CD1c-positive myeloid dendritic cell (primary cell): ENCODE data around the gene C20orf141.
A peak's percentile ranks its signal among the peaks of the same experiment; 100 is the strongest.
"Not testable (repeated sequence)": the region's sequence is repeated elsewhere in the genome, so short reads cannot be mapped to it uniquely, and the experiment has no call there.

Experiments
- DNase-seq: peaks from one replicate; pipeline ENCODE4 v3.0.0-alpha.2; 2016; ENCODE audit errors: extremely low spot score

C20orf141 gene

GRCh38 chr20:2814587-2815051, at the start of gene C20orf141:
TSS of gene C20orf141 (plus strand) at chr20:2814987. CDS start at chr20:2815185, 198 bp downstream.
- no peak for DNase-seq

DNA sequence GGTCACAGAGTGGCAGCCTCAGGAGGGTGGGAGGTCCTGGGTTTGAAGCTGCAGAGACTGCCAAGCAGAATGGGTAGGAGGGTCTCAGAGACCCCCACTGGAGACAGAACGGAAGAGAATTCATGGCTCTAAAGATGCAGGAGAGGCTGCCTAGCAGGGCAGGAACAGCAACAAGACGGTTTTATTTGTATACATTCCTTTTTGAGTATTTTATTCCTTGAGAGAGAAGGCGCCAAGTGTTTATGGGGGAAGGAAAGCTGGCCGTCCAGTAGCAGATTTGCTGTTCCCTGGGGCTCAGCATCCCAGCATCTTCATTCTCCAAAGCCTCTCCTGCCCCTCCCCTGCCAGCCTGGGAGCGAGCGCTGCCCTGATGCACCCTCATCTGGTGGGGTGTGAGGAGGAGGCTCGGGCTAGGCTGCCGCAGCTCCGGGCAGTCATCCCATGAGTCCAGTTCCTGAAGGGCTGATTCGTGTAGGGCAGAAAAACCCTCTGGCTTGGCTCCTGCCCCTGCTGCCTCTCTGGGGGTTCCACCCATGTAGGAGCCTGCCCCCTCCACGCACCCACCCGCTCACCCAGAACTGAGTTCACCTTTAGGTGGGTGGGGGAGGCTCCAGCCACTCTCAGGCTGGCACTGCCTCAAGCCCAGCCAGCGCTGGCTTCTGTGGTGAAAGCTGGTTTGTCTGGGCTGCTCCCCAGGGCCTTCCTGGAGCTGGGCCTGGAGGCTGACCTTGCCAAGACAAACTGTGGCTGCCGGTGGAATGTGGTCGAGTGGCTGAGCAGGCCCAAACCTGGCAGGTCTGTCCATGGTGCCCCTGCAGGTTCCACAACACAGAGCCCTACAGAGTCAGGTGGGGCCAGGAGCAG, 46.8 kb upstream of the C20orf141 start:
- no peak for DNase-seq

GRCh38 chr20:2768632-2769015, 46.2 kb upstream of the C20orf141 start:
- DNase-seq = no peak

GRCh38 chr20:2770091-2770490, 44.7 kb upstream of the C20orf141 start:
- not testable (repeated sequence) for DNase-seq

- no peak for DNase-seq
Measured at GRCh38 chr20:2771631-2772080, 43.1 kb upstream of the C20orf141 start.

- no peak for DNase-seq
Measured at GRCh38 chr20:2773812-2774211, 41.0 kb upstream of the C20orf141 start.

DNA sequence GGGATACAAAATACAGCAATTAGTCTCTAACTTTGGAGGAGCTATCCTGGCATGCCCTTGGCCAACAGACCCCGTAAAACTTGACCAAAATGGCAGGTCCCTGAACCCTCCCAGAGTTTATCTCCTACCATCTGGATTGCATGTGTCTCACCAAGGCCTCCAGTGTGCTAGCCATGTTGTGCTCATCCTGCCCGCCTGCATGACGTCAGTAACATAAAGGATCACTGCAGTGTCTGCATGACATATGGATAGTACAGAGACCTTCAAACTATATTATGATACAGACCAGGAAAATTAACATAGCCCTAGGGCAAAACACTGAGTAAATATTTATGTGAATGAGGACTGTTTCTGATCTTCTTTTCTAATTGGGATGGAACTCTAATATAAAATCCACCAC, 39.6 kb upstream of the C20orf141 start:
- DNase-seq = no peak

DNA sequence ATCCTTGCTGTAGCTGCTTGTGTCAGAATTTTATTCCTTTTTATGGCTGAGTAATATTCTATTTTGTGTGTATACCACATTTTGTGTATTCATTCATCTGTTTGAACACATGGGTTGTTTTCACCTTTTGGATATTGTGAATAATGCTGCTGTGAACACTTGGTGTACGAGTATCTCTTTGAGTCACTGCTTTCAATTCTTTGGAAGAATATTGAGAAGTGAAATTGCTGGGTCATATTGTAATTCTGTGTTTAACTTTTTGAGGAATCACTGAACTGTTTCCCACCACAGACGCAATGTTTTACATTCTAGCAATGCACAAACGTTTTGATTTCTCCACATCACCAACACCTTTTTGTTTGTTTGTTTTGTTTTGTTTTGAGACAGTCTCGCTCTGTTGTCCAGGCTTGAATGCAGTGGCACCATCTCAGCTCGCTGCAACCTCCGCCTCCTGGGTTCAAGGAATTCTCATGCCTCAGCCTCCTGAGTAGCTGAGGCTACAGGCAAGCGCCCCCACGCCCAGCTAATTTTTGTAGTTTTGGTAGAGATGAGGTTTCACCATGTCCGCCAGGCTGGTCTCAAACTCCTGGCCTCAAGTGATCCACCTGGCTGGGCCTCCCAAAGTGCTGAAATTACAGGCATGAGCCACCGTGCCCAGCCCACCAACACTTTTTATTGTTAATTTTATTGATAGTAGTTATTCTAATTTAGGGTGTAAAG, 36.0 kb upstream of the C20orf141 start:
- peak; percentile 75 for DNase-seq

DNA sequence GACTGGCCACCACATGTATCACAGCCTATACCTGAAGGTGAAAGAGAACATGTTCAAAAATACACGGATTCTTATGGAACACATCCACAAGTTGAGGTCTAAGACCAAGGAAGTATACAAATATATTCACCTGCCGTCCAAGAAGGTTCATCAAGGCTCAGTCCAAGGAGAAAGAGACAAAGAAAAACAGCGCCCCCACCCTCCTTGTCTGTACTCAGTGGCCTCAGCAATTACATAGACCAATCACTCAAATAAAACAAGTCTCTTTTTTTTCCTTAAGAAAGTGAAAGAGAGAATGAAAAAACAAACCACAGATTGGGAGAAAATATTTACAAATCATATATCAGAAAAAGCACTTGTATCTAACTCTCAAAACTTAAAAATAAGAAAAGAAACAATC, 33.8 kb upstream of the C20orf141 start:
- no peak for DNase-seq

GRCh38 chr20:2783908-2784566, 30.8 kb upstream of the C20orf141 start:
- no peak for DNase-seq

DNA sequence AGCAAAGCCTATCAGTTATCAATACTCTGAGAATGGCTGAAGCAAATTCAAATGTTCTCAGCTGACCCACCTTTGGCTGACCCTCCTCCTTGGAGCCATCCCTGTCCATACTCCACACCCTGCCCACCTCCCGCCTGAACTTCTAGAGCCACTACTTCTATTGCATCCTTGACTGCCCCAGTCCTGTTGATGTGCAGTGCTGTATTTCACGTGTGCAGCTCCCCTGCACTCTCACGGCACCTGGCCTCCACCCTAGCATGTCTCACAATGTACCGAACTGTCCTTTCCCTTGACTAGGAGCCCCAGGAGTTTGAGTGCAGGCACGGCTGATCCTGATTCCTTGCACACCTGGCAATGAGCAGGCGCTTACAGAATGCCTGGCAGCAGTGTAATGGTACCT, 21.3 kb upstream of the C20orf141 start:
- no peak for DNase-seq

- no peak for DNase-seq
Measured at GRCh38 chr20:2794202-2794748, 20.5 kb upstream of the C20orf141 start.

DNA sequence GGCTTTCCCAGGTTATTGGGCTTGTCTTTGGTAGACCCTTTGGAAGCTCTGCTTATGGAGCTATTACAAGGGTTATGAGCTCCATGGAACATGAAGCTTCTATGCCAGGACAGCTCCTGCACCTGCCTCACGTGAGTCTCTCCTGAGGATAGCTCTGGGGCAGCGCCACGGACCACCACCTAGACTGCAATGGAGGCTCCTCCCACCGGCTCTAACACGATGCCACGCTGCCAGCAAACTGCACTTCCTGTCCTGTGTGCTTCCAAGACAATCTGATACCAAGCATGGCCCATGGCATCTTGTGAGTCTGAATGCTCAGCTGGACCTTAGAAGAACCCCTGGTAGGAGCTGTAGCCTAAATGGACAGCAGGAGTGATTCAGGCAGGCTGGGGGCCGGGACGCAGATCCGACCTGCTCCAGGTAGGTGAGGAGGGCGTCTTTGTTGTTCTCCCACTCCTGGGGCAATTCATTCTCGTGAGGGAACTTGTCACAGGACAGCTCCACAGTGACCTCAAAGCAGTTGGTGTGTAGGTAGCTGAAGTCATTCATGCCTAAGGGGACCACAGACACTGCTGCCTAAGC, 19.8 kb upstream of the C20orf141 start:
- DNase-seq = no peak

DNA sequence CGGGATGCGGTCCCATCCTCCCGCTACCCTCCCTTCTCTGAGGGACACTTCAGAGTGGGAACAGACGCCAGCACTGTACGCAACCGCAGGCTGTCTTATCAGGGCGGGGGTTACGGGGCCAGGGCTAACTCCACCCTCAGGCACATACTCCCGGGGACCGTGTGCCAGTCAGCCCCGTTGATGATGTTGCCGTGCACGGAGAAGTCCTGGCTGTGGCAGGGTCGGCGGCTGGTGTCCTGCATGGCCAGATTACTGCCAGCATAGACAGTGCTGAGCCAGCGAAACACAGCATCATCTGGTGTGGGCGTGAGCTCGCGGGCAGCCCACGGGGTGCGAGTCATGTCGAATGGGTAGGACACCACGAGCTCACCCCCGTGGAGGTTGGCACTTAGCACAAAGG, 19.3 kb upstream of the C20orf141 start:
- no peak for DNase-seq

DNA sequence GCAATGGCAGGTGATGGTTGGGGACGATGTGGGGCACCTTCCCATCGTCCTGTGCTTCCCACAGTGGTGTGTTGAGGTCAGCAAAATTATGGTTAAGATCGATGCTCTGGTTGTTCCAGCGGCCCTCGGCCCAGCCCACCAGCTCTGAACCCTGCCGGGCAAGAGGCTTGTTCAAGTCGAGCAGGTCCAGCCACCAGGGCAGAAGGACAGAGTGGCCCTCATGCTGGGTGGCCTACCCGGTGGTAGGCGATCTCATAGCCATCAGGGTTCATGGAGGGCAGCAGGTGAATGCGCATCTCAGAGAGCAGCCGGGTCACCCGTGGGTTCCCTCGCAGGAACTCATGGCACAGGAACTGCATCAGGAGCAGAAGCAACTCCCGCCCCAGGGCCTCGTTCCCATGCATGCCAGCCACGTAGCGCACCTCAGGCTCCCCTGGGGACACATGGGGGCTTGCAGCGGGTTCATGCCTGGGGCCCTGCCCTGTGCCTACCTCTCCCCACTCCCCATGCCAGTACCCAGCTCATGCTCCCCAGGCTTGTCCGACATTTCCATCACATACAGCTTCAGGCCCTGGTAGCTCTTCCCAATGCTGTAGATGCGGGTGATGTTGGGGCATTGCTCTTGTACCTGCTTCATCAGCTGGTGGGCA, 18.7 kb upstream of the C20orf141 start:
- no peak for DNase-seq

DNA sequence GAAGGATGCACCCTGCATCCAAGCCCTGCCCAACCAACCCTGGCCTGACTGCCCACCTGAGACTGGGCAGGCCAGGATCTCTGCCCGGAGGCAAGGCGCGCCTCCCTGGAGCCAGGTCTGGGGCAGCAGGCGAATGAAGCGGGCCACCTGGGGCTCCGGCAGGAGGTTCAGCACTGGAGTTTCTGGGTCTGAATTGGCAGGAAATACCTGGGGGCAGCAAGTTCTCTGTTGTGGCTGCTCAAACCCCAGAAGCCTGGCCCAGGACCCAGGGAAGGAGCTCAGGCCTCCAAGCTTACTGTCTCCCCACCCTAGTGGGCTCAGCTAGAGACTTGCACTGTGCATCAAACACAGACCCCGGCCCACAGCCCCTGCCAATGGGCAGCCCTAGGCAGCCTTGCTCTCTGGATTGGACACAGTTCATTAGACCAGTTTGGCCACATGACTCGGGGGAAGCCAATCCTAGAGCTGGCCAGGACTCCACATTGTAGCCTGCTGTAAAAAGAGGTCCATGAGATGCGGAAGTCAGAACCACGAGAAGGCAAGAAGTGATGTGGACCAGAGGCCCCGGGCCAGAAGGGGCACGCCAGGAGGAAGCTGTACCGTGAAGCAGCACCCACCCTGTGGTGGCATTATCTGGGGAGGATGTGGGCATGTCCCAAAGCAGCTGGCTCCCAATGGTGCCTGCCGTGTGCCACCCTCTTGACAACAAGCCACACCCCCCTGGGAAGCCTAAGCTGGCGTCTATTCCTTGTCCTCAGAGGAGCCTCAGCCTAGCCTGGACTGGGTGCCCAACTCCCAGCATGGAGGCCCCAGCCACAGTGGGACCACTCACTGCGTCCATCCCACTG, 17.4 kb upstream of the C20orf141 start:
- no peak for DNase-seq

DNA sequence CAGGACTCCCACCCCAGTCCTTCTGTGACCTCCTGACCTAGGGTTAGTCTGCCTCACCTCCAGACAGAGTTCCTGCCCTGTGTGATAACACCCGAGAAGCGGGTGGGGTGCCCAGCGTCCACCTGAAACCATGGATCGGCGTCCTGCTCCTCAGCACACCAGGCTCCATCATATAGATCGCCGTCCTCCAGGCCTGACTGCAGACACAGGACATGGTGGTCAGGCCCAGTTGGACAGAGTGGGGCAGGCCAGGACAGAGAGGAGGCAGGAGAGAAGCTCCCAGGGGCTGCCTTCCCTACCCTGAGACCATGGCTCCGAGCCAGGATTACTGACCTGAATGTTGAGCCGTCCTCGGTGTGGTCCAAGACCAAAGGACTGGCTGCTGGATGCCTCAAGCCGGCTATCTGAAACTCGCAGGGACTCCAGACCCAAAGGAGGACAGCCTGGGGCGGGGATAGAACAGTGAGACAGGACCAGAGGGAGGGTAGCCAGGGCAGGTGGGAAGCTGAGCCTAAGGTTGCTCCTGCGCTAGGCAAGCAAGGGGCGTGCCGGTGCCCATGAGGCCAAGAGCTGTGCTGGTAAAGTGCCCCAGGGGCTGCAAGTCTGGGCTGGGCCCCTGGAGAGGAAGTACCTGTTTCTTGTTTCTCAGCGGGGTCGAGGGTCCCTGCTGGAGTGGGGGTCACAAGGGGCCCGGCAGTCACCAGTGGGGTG, 16.5 kb upstream of the C20orf141 start:
- DNase-seq = no peak

DNA sequence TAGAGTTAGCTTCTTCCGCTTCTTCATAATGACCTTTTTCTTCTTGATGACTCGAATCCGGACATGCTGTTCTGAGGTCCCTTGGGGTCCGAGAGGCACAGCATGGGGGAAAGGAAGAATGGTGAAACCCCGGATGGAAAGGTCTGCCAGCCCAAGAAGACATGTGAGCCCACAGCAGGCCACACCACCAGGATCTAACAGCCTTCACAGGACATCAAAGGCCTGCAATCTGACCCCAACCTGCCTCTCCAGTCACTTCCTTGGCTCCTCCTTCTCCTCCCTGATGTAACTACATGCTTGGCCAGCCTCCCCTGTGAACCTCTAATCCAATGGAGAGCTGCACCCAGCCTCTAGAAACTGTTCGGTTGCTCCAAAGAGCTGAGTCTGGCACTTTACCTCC, 16.0 kb upstream of the C20orf141 start:
- DNase-seq = no peak

- no peak for DNase-seq
Measured at GRCh38 chr20:2799271-2799670, 15.5 kb upstream of the C20orf141 start.
